Measurements from ENCODE around the gene SULT4A1.
"Not testable (repeated sequence)": the region's sequence is repeated elsewhere in the genome, so short reads cannot be mapped to it uniquely, and the experiment has no call there.

Gene SULT4A1, protein sequence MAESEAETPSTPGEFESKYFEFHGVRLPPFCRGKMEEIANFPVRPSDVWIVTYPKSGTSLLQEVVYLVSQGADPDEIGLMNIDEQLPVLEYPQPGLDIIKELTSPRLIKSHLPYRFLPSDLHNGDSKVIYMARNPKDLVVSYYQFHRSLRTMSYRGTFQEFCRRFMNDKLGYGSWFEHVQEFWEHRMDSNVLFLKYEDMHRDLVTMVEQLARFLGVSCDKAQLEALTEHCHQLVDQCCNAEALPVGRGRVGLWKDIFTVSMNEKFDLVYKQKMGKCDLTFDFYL

DNA sequence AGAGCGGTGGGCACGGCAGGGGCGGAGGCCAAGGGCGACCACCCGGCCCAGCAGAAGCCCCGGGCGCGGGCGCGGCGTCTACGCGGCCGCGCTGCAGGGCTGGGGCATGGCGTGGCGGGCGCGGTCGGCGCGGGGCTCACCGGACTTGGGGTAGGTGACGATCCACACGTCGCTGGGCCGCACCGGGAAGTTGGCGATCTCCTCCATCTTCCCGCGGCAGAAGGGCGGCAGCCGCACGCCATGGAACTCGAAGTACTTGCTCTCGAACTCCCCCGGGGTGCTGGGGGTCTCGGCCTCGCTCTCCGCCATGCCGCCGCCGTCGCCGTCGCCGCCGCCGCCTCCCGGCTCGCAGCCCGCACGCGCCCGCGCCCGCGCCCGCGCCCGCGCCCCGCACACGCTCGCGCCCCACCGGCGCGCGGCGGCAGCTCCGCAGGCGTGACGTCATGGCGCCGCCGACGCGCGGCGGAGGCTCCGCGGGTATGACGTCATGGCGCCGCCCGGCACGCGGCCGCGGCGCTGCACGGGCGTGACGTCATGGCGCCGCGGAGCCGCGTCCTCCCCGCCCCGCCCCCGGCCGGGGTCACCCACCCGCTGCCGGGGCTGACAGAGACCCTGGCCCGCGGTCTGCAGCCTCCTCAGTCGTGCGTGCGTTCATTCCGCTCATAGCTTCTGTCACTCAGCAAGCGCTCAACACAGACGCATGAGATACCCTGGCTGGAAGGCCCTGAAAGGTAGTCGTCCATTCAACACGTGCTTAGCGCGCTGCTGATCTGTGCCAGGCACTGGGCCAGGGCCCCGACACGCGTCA, at the start of gene SULT4A1:
SULT4A1 (minus strand) TSS at position 440 of the 808 bp plus-strand sequence; CDS start at position 309, 131 bp downstream.
- no peak for DNase-seq

DNA sequence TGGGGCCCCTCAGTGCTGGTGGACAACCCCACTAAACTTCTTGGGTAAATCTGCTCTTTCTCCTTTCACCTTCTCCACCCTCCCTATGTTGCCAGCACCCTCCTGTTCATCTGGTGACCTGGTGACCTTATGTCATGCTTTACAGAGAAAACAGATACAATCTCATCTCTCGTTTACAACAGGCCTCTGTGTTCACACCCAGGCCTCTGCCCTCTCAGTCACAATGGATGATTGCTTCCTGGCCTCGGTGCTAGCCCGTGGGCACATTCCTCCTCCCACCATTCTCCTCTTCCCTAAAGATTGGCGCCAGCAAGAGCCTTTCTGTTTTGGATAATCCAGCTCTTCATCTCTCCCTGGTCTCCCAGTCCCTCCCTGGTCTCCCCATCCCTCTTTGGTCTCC, 49.0 kb upstream of the SULT4A1 start:
- DNase-seq = no peak

- no peak for DNase-seq
Observed at GRCh38 chr22:43910178-43910695, 47.9 kb upstream of the SULT4A1 start.

DNA sequence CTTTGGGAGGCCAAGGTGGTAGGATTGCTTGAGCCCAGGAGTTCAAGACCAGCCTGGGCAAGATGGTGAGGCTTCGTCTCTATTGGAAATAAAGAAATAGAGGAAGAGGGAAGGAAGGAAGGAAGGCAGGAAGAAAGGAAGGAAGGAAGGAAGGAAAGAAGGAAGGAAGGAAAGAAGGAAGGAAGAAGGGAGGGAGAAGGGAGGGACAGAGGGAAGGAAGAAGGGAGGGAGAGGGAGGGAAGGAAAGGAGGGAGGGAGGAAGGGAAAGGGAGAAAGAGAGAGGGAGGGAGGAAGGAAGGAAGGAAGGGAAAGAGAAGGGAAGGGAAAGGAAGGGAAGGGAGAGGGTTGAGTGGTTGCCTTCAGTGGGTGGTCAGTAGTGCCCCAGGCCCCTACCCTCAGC, 47.4 kb upstream of the SULT4A1 start:
- DNase-seq = no peak

DNA sequence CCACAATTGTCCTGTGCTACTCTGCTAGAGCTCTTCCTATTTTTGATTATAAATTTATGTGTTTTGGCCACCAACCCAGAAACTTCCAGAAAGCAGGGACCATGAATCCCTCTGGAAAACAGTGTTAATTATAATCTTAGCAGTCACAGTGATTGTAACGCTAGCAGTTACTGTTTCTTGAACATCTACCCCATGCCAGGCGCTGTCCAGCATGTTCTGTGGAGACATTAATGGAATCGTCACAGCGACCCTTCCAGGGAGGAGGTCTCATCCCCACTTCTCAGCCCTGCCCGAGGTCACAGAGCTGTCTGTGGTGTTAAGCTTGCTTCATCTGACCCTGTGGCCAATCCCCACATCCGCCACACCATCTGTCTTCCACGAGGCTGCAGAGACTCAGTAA, 43.4 kb upstream of the SULT4A1 start:
- DNase-seq = no peak

DNA sequence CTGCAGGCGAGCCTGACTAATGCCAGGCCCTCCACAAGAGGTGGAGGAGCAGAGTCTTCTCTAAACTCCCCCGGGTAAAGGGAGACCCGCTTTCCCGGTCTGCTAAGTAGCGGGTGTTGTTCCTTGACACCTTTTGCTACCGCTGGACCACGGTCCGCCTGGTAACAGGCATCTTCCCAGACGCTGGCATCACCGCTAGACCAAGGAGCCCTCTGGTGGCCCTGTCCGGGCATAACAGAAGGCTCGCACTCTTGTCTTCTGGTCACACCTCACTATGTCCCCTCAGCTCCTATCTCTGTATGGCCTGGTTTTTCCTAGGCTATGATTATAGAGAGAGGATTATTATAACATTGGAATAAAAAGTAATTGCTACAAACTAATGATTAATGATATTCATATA, 42.1 kb upstream of the SULT4A1 start:
- DNase-seq = peak; percentile 58

DNA sequence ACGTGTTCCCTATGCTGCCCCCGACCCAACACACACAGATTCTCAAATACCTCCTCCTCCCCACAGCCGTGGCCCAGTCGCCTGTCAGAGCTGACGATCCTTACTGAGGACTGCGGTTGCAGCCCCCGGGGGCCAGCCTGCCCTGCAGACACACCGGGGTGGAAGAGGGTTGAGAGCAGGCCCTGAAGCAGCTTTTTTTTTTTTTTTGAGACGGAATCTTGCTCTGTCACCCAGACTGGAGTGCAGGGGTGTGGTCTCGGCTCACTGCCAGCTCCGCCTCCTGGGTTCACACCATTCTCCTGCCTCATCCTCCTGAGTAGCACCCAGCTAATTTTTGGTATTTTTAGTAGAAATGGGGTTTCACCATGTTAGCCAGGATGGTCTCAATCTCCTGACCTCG, 40.7 kb upstream of the SULT4A1 start:
- not testable (repeated sequence) for DNase-seq

DNA sequence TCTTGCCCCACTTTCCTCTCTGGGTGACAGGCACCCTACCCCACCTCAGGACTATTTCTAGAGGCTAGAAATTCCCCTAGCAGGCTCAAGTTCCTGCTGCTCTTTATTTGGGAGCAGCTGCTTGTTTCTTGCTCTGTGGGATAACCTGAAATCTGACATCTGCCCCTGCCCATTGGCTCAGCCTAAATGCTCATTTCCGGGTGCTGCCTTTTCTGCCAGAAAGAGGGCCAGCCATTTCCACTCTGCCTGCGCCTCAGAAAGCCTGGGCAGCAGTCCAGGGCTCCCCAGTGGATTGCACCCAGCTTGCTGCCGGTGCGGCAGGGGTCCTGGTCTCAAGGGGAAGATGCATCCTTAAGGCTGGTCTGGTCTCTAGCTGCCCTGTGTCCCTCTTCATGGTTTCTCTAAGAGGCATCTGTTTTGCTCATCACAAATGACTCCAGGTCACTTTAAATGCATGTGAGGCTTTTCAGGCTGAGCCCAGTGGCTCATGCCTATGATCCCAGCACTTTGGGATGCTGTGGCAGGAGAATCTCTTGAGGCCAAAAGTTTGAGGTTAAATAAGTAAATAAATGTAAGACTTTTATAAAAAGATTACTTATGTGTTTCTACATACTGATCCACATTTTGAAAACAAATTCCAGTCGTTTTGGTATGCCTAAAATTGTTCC, 39.8 kb upstream of the SULT4A1 start:
- no peak for DNase-seq

DNA sequence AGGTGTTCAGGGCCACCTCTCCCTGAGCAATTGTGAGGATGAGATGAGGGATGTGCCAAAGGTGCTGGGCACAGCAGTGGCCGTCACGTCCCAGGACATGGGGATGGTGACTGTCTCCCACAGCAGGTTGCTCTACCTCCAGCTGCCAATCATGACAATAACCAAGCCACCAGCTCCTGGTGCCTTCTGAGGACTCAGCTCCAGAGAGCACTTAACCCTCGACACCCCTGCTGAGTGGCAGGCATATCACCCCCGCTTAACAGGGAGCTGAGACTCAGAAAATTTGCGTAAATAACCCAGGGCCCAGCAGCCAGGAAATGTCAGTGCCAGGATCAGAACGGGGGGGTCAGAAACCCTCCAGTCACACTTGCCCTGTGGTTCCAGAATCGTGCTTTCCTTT, 37.9 kb upstream of the SULT4A1 start:
- no peak for DNase-seq

DNA sequence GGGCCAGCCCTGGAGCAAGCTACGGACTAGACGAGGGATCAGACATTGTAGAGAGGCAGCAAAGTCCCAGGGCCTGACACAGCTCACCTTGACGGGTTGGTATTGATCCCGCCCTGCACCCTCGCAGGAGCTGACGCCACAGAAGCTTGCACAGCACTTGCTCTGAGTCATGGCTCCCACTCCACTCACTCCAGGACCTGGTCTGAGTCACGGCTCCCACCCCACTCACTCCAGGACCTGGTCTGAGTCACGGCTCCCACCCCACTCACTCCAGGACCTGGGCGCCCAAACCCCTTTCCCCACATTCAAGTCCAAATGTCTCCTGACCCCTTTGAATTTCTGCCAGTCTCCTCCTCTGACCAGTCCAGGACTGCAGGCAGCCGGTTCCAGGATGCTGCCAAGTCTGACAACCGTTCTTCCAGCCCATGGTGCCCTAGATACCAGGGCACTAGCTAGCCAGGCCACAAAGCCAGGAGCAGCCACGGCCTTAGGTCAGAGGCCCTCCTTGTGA, 35.5 kb upstream of the SULT4A1 start:
- DNase-seq = no peak

DNA sequence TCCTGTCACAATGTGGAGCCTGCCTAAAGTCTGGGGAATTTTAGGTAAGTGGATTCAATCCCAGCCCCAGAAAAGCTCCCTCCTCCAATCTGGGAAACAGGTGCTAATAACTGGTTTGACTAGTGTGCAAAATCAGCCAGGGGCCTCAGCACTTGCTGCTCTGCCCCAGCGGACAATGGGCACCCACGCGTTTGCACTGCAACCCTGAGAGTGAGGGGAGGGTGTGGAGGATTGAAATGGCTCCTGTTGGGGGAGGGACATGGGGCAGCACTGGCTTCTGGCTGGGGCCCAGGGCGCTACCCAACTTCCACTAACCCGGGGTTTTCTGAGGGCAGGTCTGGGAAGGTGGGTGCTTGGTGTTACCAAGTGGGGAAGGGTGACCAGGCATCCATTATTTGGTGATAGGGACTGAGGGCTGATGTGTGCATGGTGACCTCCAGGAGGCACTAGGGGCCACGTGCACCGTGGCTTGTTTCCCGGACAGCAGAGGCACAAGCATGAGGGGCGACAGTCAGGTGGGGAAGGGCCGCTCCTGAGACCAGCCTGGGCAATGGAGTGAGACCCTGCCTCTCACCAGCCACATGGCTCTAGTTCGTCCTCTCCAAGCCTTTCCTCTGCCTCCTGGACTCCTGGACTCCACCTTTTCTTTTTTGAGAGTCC, 33.8 kb upstream of the SULT4A1 start:
- no peak for DNase-seq

DNA sequence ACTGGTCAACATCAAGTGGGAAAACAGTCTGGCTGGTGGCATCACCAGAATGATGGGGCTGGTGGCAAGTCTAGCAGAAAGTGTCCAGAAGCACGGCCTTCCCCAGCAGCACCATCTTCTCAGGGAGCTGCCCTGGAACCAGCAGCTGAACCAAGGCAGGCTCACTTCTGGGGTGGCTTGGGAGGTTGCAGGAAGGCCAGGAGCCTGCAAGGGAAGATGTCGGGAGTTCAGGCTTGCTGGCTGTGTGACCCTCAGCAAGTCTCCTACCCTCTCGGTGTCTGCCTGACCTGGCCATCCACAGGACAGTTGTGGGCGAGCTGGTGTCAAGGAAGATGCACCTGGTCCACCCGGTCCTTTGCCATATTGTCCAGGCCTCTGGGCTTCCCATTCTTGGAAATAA, 31.8 kb upstream of the SULT4A1 start:
- DNase-seq = no peak

- DNase-seq = no peak
Observed at GRCh38 chr22:43893266-43893665, 31.0 kb upstream of the SULT4A1 start.

DNA sequence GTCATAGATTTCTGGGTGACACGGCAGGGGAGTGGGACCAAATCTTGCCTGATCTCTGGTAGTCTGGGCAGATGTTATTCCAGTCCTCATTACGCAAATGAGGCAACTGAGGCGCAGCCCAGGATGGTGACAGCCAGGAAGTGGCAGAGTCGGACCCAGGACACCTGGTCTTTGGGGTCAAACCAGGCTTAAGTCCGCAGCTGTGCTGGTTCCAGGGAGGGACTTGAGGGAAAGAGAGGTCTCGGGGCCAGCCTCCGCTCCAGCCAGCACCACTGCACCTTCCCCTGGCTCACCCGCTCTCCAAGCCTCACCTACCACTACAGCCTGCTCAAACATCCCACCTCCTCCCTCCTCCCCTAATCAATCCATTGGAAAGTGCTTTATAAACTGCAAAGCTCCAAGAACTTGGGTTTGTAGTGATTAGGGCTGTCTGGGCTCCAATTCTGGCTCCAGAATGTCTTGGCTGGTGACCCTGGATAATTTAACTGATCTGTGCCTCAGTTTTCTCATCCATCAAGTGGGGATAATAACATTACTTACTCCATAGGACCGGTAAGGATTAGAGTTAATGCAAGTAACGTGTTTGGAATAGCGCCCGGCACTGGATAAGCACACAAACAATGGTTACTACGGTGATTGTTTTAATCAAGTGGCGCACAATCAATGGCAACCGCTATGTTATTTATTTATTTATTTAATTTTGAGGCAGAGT, 30.0 kb upstream of the SULT4A1 start:
- no peak for DNase-seq

DNA sequence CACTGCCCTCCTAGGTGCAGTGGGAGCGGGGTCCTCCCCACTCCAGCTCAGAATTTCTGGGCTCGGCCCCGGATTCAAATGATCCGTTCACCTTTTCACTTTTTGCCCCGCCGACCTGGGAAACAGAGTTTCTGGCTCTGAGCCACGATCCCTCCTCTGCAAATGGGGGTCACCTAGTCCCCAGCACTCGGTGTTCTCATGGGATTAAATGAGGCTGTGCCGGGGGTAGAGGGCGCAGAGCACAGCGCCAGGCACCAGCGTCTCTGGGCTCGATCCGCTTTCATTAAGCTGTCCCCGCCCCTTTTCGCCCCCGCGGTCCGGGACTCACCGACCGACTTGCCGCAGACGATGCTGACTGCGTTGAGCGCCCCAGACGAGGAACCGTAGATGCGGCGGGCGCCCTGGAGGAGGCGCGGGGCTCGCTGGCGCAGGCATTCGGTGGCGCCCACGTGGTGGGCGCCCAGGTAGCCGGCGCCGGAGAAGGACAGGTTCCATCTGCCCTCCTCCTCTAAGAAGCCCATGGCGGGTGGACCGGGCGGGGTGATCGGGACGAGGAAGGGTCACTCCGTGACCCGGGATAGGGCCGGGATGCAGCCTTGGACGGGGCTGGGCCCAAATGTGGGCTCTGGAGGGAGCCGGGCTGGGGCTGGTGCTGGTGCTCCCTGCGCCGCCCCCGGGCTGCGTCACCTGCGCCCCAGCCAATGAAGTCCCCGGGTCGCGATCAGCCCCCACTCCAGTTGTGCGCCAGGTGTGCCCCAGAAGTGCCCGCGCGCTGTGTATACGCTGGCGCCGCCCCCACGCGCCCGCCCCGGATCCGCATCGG, 29.3 kb upstream of the SULT4A1 start, which contains the start of gene PNPLA5:
PNPLA5 (minus strand) TSS at position 654 of the 823 bp plus-strand sequence; CDS start at position 521, 133 bp downstream.
- DNase-seq = no peak

GRCh38 chr22:43890901-43891331, 28.6 kb upstream of the SULT4A1 start:
- no peak for DNase-seq

- no peak for DNase-seq
Observed at GRCh38 chr22:43889860-43890253, 27.5 kb upstream of the SULT4A1 start.

DNA sequence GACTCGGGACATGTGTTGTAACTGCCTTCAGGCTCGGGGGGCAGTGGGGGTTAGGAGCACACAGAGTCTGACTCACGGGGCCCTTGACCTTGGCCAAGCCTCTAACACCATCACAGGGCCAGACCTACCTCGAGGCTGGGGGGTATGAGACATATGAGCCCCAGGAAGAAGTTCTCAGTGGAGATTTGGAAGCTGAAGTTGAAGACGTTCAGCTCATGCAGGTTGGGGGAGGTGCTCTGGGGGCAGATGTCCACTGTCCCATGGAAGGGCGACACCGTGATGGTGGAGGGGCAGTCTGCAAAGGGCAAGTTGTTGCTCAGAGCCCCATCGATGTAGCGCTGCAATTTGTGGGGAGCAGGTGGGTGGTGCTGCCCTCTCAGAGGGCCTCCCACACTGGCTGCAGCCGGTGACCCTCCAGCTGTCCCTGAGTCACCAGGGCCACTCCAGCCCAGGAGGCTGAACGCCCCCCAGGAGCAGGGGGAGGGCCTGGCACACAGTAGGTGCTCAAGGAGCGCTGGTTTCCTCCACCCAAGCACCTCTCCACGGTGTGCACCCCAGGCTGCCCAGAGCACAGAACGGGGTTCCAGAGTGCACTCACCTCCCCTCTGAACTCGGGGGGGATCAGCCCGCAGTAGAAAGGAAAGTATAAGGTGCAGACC, 27.0 kb upstream of the SULT4A1 start:
- no peak for DNase-seq

DNA sequence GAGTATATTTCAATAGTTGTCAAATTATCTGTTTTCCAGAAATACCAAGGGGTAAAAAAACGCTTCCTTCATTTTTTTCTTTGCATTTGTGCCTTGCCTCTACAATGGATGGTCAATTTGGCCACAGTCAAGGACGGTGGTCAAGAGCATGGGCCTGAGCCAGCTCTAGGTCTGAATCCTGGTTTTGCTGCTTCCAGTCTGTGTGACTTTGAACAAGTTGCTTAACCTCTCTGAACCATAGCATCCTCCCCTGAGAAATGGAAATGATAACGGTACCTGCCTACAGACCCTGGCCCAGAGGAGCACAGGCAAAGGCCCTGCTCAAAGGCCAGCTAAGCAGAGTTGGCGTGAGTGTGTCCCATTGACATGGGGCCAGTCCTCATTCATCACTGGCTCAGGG, 26.4 kb upstream of the SULT4A1 start:
- no peak for DNase-seq

DNA sequence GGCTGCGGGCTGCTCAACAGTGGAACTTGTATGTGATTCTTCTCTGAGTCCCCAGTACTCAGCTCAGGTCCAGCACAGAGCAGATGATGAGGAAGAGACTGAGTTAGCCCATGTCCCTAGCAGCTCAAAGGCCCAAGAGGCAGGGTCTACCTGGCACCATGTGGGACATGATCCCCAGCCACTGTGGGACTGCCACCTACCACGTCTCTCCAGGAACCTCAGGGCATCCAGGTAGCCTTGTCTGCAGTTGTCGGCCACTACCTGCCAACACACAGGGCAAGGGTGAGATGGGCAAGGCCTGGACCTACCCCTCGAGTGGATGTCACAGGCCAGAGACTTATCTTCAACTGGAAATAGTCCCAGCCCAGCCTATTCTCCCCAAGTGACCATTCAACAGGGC, 25.1 kb upstream of the SULT4A1 start:
- DNase-seq = no peak

GRCh38 chr22:43886231-43886630, 23.9 kb upstream of the SULT4A1 start:
- no peak for DNase-seq
